ENCODE results near the gene TRMT10B.
"Not testable (repeated sequence)": the region's sequence is repeated elsewhere in the genome, so short reads cannot be mapped to it uniquely, and the experiment has no call there.

The TRMT10B gene

DNA sequence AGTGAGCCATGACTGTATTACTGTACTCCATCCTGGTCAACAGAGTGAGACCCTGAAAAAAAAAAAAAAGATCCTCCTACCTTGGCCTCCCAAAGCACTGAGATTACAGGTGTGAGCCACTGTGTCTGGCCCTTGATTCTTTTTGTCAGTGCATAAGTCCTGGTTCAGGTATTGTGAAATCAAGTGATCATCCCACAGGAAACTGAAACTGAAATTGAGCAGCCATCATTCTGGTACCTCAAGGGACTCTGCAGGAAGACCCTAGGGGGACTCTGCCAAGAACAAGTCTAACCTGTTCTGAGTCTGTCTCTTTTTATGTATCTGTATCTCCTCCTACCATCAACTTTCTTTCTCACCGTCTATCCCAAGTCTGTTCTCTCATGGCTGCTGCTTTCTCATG is 45.1 kb downstream of the TRMT10B start:
- no peak for DNase-seq (ENCODE audit: low read depth in 1 of 2, low spot score in 1 of 2)

DNA sequence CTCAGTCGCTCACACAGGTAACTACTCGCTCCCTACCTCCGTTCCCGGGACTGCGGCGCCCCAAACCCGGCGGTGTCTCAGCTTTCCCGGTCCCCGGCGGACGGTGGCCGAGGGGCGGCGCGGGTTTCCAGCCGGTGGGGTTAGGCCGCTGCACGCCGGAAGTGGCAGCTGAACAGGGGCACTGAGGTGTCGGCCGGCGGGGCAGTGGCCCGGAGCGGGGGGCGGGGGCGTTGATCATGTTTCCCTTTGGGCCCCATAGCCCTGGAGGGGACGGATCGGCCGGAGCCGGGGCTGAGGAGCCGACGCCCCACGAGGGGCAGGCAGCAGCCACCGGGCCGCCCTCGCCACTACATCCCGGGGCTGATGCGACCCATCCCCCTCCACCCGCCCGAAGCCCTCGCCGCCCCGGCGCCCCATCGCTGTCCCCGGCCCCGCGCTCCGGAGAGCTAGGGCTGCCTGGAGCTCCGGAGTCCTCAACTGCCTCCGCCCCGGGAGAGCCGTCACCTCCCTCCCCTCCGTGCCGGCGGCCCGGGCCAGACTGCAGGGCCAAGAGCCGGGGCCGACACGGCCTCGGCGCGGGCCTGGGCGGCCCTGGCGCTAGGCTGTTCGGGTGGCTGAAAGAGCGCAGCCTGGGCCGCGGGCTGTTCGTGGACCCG is 47.2 kb downstream of the TRMT10B start, which contains the start of gene DCAF10:
Gene DCAF10, plus strand, starts transcription at position 167 of the 656 bp plus-strand sequence. Its CDS starts 70 bp downstream, at position 237.
- peak; percentile 86 to 94 for DNase-seq (ENCODE audit: low read depth in 1 of 2, low spot score in 1 of 2)

DNA sequence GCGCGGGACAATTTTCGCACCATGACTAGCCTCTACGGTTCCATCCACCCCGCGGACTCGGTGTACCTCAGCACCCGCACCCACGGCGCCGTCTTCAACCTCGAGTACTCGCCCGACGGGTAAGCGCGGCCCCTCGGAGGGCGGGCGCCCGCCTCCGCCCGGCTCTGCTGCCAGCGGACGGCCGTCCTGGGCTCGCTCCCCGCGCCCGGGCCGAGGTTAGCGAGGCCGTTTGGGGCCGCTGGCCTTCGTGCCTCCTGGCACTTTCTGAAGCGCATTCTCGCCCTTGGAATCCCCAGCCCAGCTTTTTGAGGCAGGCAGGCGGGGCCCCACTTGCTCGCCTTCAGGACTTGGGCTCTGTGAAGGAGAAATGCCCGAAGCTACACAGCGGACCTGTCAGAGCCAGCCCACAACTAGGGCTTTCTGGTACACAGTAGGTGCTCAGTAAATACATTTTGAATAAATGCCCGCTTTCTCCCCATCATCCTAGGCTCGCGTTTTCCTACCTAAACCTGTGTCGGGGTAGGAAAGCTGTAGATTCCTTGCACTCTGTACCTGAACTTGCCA is 47.8 kb downstream of the TRMT10B start:
- DNase-seq (ENCODE audit: low read depth in 1 of 2, low spot score in 1 of 2) = peak in 1 of 2 donors; percentile 6

DNA sequence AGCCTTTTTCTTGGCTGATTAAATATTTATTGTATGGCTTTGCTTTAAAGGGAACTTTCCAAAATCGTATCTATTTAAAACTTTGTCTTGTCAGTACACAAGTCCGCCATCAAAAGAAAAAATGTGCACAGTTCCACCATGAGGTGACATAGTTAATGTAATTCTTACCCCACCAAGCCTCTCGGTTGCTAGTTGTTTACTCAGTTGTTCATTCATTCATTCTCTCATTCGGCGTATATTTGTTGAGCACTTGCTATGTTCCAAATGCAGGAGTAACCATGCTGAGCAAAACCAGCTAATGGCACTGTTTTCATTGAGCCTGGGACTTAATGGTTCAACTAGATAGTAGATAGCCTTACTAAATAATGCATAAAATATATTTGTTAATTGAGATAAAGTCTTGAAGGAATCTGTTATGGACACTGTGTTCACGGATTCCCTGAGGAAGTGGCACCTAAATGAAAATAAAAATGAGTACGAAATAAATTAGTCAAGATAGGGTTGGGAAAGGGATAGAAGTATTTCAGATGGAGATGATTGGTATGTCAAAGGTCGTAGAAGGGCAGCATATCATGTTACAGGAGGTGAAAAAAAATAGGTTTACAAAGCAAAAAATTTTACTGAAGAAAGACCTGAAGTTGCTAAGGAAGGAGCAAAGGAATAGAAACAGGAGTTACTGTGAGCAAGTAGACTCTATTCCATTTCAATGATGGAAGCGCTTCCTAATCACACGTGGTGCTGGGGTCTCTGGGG is 48.5 kb downstream of the TRMT10B start:
- DNase-seq (ENCODE audit: low read depth in 1 of 2, low spot score in 1 of 2) = no peak

DNA sequence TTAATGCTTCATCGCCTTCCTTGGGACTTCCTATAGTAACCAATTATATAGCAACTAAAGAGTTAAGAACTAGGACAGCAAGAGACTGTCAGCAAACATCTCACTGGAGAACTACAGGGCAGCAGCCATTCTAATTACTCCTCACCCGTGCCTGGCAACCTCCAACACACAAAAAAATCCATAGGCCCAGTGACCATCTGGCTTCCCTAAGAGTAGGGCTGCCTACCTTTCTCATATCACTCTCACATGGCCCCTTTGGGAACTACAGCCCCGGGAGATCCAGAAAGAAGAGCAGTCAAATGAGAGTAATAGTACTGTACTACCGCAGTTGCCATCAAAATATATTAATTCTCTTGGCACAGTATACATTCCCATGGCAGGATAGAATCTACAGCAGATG is 52.7 kb downstream of the TRMT10B start:
- no peak for DNase-seq (ENCODE audit: low read depth in 1 of 2, low spot score in 1 of 2)

DNA sequence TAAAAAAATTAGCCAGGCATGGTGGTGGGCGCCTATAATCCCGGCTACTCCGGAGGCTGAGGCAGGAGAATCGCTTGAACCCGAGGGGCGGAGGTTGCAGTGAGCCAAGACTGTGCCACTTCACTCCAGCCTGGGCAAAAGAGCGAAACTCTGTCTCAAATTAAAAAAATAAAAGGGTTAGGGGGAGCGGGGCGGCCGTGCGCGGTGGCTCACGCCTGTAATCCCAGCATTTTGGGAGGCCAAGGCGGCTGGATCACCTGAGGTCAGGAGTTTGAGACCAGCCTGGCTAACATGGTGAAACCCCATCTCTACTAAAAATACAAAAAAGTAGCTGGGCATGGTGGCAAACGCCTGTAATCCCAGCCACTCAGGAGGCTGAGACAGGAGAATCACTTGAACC is 56.1 kb downstream of the TRMT10B start:
- not testable (repeated sequence) for DNase-seq (ENCODE audit: low read depth in 1 of 2, low spot score in 1 of 2)

DNA sequence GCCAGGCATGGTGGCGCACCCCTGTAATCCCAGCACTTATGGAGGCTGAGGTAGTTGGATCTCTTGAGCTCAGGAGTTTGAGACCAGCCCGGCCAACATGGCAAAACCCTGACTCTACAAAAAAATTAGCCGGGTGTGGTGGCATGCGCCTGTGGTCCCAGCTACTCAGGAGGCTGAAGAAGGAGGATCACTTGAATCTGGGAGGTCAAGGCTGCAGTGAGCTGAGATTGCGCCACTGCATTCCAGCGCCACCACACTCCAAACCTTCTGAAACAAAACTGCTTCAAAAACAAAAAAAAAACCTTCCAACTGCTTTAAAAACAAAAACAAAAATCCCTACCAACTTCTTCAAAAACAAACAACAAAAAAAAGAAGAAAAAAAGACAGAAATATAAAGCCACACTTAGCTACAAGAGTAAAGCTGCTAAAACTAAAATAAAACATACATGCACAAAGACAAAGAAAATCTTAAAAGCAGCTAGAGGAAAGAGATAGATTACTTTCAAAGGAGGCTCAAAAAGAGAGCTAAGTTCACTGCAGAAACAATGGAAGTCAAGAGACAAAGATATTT is 58.4 kb downstream of the TRMT10B start:
- DNase-seq (ENCODE audit: low read depth in 1 of 2, low spot score in 1 of 2) = no peak

DNA sequence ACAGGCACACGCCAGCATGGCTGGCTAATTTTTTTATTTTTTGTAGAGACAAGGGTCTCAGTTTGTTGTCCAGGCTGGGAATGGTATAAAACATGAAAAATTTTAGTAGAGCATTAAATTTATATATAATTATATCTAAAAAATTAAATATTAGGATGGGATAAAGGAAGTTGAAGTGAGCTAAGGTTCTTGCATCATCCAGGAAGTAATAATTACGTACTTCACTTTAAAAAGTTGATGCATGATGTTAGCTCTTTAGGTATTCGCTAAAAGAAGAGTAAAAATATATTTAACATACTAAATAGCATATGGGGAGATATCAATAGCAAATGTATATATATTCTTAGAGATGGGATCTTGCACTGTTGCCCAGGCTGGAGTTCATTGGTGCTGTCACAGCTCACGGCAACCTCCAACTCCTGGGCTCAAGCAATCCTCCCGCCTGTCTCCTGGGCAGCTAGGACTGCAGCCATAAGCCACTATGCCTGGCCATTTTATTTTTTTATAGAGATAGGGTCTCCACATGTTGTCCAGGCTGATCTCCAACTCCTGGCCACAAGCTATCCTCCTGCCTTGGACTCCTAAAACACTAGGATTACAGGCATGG is 59.3 kb downstream of the TRMT10B start:
- DNase-seq (ENCODE audit: low read depth in 1 of 2, low spot score in 1 of 2) = no peak

DNA sequence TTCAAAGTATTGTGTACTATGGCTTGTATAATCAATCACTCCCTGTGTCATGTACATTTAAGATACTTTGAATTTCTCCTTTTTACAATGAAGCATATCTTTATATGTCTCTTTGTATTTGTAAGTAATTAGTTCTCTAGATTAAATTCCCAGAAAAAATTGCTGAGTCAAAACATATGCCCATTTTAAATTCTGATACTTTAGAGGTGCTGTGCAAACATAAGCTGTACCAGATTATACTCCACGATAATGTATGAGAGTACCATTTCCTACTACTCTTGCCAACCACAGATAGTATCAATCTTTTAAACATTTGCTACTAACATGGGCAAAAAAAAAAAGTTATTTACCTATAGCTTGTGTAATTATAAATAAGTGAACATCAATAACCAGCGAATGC is 65.2 kb downstream of the TRMT10B start:
- DNase-seq (ENCODE audit: low read depth in 1 of 2, low spot score in 1 of 2) = no peak

DNA sequence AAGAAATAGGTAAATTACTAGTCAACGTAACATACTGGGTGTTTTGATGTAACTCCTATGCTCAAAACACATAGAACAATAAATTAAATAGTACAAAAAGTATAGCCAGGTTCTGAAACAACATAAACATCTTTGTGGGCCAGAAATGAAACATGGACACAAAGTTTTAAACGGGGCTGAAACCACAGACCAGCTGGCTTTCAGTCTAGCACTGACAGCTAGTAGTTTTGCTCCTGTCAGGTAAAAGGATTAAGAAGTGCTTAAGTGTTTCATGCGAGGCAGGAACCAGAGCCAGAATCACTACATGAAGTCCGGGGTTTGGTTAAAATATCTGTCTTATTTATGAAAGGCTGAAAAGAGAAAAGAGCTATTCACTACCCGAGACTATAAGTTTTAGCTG is 66.5 kb downstream of the TRMT10B start:
- no peak for DNase-seq (ENCODE audit: low read depth in 1 of 2, low spot score in 1 of 2)

DNA sequence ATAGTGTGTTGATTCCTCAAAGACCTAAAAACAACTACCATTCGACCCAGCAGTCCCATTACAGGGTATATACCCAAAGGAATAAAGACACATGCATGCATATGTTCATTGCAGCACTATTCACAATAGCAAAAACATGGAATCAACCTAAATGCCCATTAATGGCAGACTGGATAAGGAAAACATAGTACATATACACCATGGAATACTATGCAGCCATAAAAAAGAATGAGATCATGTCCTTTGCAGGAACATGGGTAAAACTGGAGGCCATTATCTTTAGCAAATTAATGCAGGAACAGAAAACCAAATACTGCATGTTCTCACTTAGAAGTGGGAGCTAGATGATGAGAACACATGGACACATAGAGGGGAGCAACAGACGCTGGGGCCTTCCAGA is 71.6 kb downstream of the TRMT10B start:
- not testable (repeated sequence) for DNase-seq (ENCODE audit: low read depth in 1 of 2, low spot score in 1 of 2)

DNA sequence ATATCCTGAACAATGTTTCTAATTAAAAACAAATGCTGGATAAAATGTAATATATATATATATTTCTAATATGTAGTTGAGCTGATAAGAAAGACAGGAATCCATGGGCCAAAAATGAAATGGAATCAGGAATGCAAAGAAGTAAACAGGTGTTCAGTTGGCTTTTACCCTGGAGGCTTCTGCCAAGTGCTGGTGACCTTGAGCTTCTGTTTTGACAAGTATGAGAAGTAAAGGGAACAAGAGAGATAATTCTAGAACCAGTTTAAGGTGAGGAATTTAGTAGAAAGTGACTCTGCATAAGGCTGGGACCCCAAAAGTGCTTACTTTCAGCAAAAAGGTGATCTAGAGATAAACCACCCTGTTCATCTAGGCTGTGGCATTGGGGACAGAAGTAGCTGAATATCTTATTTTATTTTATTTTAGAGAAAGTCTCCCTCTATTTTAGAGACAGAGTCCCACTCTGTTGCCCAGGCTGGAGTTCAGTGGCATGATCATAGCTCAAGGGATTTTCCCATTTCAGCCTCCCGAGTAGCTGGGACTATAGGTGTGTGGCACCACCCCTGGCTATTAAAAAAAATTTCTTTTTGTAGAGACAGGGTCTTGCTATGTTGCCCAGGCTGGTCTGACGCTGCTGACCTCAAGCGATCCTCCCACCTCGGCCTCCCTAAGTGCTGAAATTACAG is 74.0 kb downstream of the TRMT10B start:
- no peak for DNase-seq (ENCODE audit: low read depth in 1 of 2, low spot score in 1 of 2)
